Trophoblast cell (in vitro differentiated cells and primary cell): ENCODE measurements around the gene FPR1.
"Not testable (repeated sequence)": the region's sequence is repeated elsewhere in the genome, so short reads cannot be mapped to it uniquely, and the experiment has no call there.

Source experiments
- DNase-seq, 2 donors: peaks; one replicate each; pipeline ENCODE4 v3.0.0-alpha.2; 2016
- H2AFZ ChIP-seq: 2 replicates; pipeline ENCODE4 v1.6.1; 2013; ENCODE audit warnings: low read length, moderate library complexity, mild to moderate bottlenecking; ENCODE audit not compliant: insufficient read depth, poor library complexity
- H2AK5ac ChIP-seq: 2 replicates; pipeline ENCODE4 v1.6.1; 2013; ENCODE audit warnings: mild to moderate bottlenecking, low read length
- H2BK120ac ChIP-seq: 2 replicates; pipeline ENCODE4 v1.6.1; 2013; ENCODE audit warnings: low read length, mild to moderate bottlenecking, moderate library complexity; ENCODE audit not compliant: insufficient read depth, poor library complexity
- H2BK12ac ChIP-seq: 2 replicates; pipeline ENCODE4 v1.6.1; 2013; ENCODE audit warnings: mild to moderate bottlenecking, low read length, moderate library complexity
- H2BK5ac ChIP-seq: 2 replicates; pipeline ENCODE4 v1.6.1; 2013; ENCODE audit warnings: low read length, low read depth, moderate library complexity, mild to moderate bottlenecking; ENCODE audit not compliant: poor library complexity
- H3K14ac ChIP-seq: 2 replicates; pipeline ENCODE4 v1.6.1; 2013; ENCODE audit warnings: mild to moderate bottlenecking, low read length
- H3K18ac ChIP-seq: 2 replicates; pipeline ENCODE4 v1.6.1; 2013; ENCODE audit warnings: mild to moderate bottlenecking, low read length
- H3K23ac ChIP-seq: 2 replicates; pipeline ENCODE4 v1.6.1; 2013; ENCODE audit warnings: low read length
- H3K27ac ChIP-seq: 2 replicates; pipeline ENCODE4 v1.5.1; 2013; ENCODE audit warnings: low read depth, mild to moderate bottlenecking, inconsistent platforms, low read length, moderate library complexity
- H3K27me3 ChIP-seq: 2 replicates; pipeline ENCODE4 v1.6.1; 2013; ENCODE audit warnings: inconsistent platforms, mild to moderate bottlenecking, low read length, moderate library complexity; ENCODE audit not compliant: insufficient read depth
- H3K36me3 ChIP-seq, 2 experiments: 1 replicate in 1 of 2; 2 replicates in 1 of 2; pipeline ENCODE4 v1.6.1; 2013; ENCODE audit warnings: low read length in 2 of 2, mild to moderate bottlenecking in 2 of 2, moderate library complexity in 1 of 2; ENCODE audit not compliant: insufficient read depth in 2 of 2, control insufficient read depth in 1 of 2
- H3K4ac ChIP-seq: 2 replicates; pipeline ENCODE4 v1.6.1; 2013; ENCODE audit warnings: low read depth, mild to moderate bottlenecking, low read length, moderate library complexity
- H3K4me1 ChIP-seq, 2 experiments: 1 replicate in 1 of 2; 2 replicates in 1 of 2; pipeline ENCODE4 v1.6.1; 2013; ENCODE audit warnings: low read length in 2 of 2, mild to moderate bottlenecking in 2 of 2, moderate library complexity in 1 of 2; ENCODE audit not compliant: insufficient read depth in 2 of 2, control insufficient read depth in 1 of 2
- H3K4me2 ChIP-seq: 2 replicates; pipeline ENCODE4 v1.6.1; 2013; ENCODE audit warnings: inconsistent platforms, mild to moderate bottlenecking, low read length, moderate library complexity
- H3K4me3 ChIP-seq: 2 replicates; pipeline ENCODE4 v1.5.1; 2013; ENCODE audit warnings: mild to moderate bottlenecking, low read depth, low read length, inconsistent platforms
- H3K79me1 ChIP-seq: one replicate; pipeline ENCODE4 v1.6.1; 2013; ENCODE audit warnings: low read length
- H3K79me2 ChIP-seq: 2 replicates; pipeline ENCODE4 v1.6.1; 2013; ENCODE audit warnings: low read length, mild to moderate bottlenecking; ENCODE audit not compliant: control insufficient read depth, insufficient read depth, poor library complexity
- H3K9ac ChIP-seq: 2 replicates; pipeline ENCODE4 v1.6.1; 2013; ENCODE audit warnings: mild to moderate bottlenecking, low read length
- H3K9me3 ChIP-seq: 2 replicates; pipeline ENCODE4 v1.6.1; 2013; ENCODE audit warnings: low read depth, mild to moderate bottlenecking, control low read depth, inconsistent platforms, low read length; ENCODE audit not compliant: insufficient read depth
- H4K12ac ChIP-seq: 2 replicates; pipeline ENCODE4 v1.6.1; 2013; ENCODE audit warnings: low read depth, mild to moderate bottlenecking, low read length, moderate library complexity
- H4K8ac ChIP-seq: 2 replicates; pipeline ENCODE4 v1.6.1; 2013; ENCODE audit warnings: low read depth, mild to moderate bottlenecking, low read length, moderate library complexity
- H4K91ac ChIP-seq: one replicate; pipeline ENCODE4 v1.6.1; 2013; ENCODE audit warnings: low read depth, mild to moderate bottlenecking, low read length, moderate library complexity
- WGBS: extraction: QIAGEN DNeasy Blood & Tissue Kit; methylation state at CpG from one replicate; pipeline ENCODE4 v1.1.7; 2013; ENCODE audit warnings: missing lambda C conversion rate; ENCODE audit not compliant: insufficient read length, insufficient coverage; ENCODE audit errors: extremely low coverage; 5-methylcytosine and 5-hydroxymethylcytosine counted together

Gene FPR1

DNA sequence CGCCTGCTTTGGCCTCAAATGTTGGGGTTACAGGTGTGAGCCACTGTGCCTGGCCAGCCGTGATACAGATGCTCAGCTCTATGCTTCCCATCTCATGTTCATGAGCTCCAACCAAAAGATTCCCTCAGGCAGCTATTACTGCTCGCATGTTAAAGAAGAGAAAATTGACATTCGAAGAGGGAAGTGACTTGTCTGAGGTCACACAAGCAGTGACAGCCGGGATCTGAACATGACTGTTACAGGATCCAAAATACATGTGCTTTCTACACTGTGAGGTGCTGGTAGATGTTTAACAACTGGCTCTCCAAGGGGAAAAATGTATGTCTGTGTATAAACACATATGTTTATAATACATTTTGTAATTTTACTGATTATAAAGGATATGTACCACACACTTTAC, 11.3 kb downstream of the FPR1 start:
- Histone ChIP-seq H4K91ac (no peak overlapping the region), H2BK120ac (no peak overlapping the region), H3K23ac (no peak overlapping the region)

DNA sequence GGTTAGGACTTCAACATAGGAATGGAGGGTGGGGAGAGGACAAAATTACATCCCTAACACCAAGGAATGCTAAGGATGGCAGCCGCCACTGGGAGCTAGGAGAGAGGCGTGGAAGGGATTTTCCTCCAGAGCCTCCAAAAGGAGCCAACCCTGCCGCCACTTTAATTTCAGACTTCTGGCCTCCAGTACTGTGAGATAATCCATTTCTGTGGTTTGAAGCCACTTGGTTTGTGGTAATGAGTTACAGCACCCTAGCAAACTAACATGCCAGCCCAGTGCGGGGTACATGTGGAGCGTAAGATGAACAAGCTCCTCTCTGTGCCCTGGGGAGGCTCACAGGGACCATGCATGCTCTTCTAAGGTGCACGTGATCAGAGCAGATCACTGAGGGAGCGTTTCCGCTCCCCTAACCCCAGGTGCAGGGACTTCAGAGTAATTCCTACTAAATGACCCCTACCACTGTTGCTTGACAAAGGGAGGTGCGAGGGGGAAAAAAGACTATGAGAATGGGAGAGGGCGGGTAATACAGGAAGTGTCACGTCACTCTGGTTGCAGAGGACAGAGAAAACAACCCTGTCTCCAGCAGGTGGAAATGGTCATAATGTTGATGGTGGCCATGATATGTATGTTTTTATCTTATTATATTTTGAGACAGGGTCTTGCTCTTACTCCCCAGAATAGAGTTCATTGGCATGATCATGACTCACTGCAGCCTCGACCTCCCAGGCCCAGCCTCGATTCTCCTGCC, 12.0 kb downstream of the FPR1 start:
- H4K8ac ChIP-seq: no peak overlapping the region
- no peak overlapping the region for H4K91ac ChIP-seq
- no CpG with 5 or more reads among the region's 13 CpGs for WGBS
- H3K14ac ChIP-seq: no peak overlapping the region
- no peaks in the 10 kb centered on the region for H3K27me3 ChIP-seq
- H3K79me1 ChIP-seq: no peaks in the 10 kb centered on the region
- H2BK120ac ChIP-seq: no peak overlapping the region
- no peak overlapping the region for H2AFZ ChIP-seq
- H3K4me3 ChIP-seq: no peak overlapping the region
- no peak overlapping the region for H2AK5ac ChIP-seq
- H3K27ac ChIP-seq: no peak overlapping the region
- no peak overlapping the region for H3K4ac ChIP-seq
- no peaks in the 10 kb centered on the region for H3K36me3 ChIP-seq
- no peak overlapping the region for H2BK5ac ChIP-seq
- H3K23ac ChIP-seq: no peak overlapping the region
- no peak overlapping the region for H3K9ac ChIP-seq
- no peak overlapping the region for H2BK12ac ChIP-seq
- H3K4me2 ChIP-seq: no peak overlapping the region
- peaks cover 2% of the 10 kb centered on the region for H3K9me3 ChIP-seq
- H3K4me1 ChIP-seq: no peaks in the 10 kb centered on the region
- H3K79me2 ChIP-seq: no peaks in the 10 kb centered on the region
- no peak for DNase-seq
- no peak overlapping the region for H3K18ac ChIP-seq
- H4K12ac ChIP-seq: no peak overlapping the region

More for the DNA sequence above, 11.3 kb downstream of the FPR1 start:
- Histone ChIP-seq H3K4ac (no peak overlapping the region), H3K79me1 (no peaks in the 10 kb centered on the region), H2AK5ac (no peak overlapping the region), H3K36me3 (no peaks in the 10 kb centered on the region), H4K12ac (no peak overlapping the region), H3K14ac (no peak overlapping the region), H3K9me3 (peaks cover 2% of the 10 kb centered on the region), H3K18ac (no peak overlapping the region), H3K4me1 (no peaks in the 10 kb centered on the region), H3K4me3 (no peak overlapping the region), H2BK5ac (no peak overlapping the region), H3K79me2 (no peaks in the 10 kb centered on the region), H3K4me2 (no peak overlapping the region), H2BK12ac (no peak overlapping the region), H3K9ac (no peak overlapping the region), H4K8ac (no peak overlapping the region), H2AFZ (no peak overlapping the region), H3K27me3 (no peaks in the 10 kb centered on the region), H3K27ac (no peak overlapping the region)
- no peak for DNase-seq
- no CpG with 5 or more reads among the region's 5 CpGs for WGBS

DNA sequence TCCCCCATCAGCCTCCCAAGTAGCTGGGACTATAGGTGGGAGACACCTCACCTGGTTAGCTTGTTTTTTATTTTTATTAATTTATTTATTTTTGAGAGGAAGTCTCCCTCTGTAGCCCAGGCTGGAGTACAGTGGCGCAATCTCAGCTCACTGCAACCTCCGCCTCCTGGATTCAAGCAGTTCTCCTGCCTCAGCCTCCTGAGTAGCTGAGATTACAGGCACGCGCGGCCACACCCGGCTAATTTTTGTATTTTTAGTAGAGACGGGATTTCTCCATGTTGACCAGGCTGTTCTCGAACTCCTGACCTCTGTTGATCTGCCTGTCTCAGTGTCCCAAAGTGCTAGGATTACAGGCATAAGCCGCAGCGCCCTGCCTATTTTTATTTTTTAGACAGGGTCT, 13.2 kb downstream of the FPR1 start:
- not testable (repeated sequence) for H3K27ac ChIP-seq, H3K4me3 ChIP-seq, H3K9ac ChIP-seq, DNase-seq, H3K79me1 ChIP-seq, H3K4me1 ChIP-seq, H2BK12ac ChIP-seq, H4K12ac ChIP-seq, H3K79me2 ChIP-seq, H3K4ac ChIP-seq, H2BK5ac ChIP-seq, H3K4me2 ChIP-seq, H3K27me3 ChIP-seq, H3K18ac ChIP-seq, H2AK5ac ChIP-seq, H2AFZ ChIP-seq, H3K14ac ChIP-seq, H3K9me3 ChIP-seq, H2BK120ac ChIP-seq, H4K91ac ChIP-seq, H4K8ac ChIP-seq, H3K23ac ChIP-seq, H3K36me3 ChIP-seq
- no CpG with 5 or more reads among the region's 10 CpGs for WGBS

DNA sequence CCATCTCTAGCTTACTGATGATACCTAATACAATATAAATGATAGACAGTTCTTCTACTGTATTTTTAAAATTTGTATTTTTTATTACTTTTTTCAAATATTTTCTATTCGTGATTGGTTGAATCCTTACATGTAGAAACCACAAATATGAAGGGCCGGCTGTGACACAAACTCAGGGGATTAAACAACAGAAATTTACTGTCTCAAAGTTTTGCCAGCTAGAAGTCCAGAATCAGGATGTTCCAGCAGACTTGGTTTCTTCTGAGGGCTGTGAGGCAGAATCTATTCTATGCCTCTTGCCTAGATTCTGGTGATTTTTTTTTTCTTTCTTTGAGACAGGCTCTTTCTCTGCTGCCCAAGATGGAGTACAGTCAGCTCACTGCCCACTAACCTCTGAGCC, 13.8 kb downstream of the FPR1 start:
- no peak overlapping the region for H3K4me2 ChIP-seq

More for the DNA sequence above, 13.8 kb downstream of the FPR1 start:
- no peak overlapping the region for H2AFZ ChIP-seq
- no peaks in the 10 kb centered on the region for H3K27me3 ChIP-seq
- H2BK12ac ChIP-seq: no peak overlapping the region
- H2AK5ac ChIP-seq: no peak overlapping the region
- no peaks in the 10 kb centered on the region for H3K36me3 ChIP-seq
- peaks cover 2% of the 10 kb centered on the region for H3K9me3 ChIP-seq
- H3K18ac ChIP-seq: no peak overlapping the region
- no peaks in the 10 kb centered on the region for H3K79me1 ChIP-seq
- H3K14ac ChIP-seq: no peak overlapping the region
- no peak overlapping the region for H2BK5ac ChIP-seq
- H3K9ac ChIP-seq: no peak overlapping the region
- no peak overlapping the region for H3K27ac ChIP-seq
- no peak overlapping the region for H4K8ac ChIP-seq
- H4K91ac ChIP-seq: no peak overlapping the region
- H3K79me2 ChIP-seq: no peaks in the 10 kb centered on the region
- H3K4me3 ChIP-seq: no peak overlapping the region
- DNase-seq: no peak
- H3K23ac ChIP-seq: no peak overlapping the region
- H2BK120ac ChIP-seq: no peak overlapping the region
- peaks cover 2 to 3% of the 10 kb centered on the region in 2 experiments for H3K4me1 ChIP-seq
- H4K12ac ChIP-seq: no peak overlapping the region
- no CpG with 5 or more reads among the region's 2 CpGs for WGBS
- H3K4ac ChIP-seq: no peak overlapping the region
